HepG2 (cell line): ENCODE measurements around the gene EPHA4. TPM values are rescaled to one million over a fixed set of nuclear protein-coding genes. Genes with fewer than 3 reads are reported as not detected.

Experiments used
- ADNP ChIP-seq: sonication (generic); formaldehyde crosslinking; IDR thresholded peaks from 2 replicates; pipeline ENCODE4 v1.4.0; 2020; ENCODE audit warnings: missing genetic modification reagents
- ELF3 ChIP-seq: IDR thresholded peaks from 2 replicates; pipeline ENCODE4 v1.6.1; 2016; ENCODE audit warnings: missing genetic modification reagents, missing compliant biosample characterization
- GABPB1 ChIP-seq: IDR thresholded peaks from 2 replicates; pipeline ENCODE4 v1.6.1; 2016; ENCODE audit warnings: mild to moderate bottlenecking, missing genetic modification reagents, moderate library complexity, missing compliant biosample characterization
- GLI4 ChIP-seq: sonication (generic); formaldehyde crosslinking; IDR thresholded peaks from 2 replicates; pipeline ENCODE4 v1.5.1; 2020; ENCODE audit warnings: missing genetic modification reagents, mild to moderate bottlenecking, moderate library complexity, borderline replicate concordance
- GTF2F1 ChIP-seq: fragments of 150-350 bp; IDR thresholded peaks from 2 replicates; pipeline ENCODE4 v1.6.1; 2014; ENCODE audit warnings: low read length
- HHEX ChIP-seq: IDR thresholded peaks from 2 replicates; pipeline ENCODE4 v1.6.1; 2016; ENCODE audit warnings: control low read depth
- HNRNPLL ChIP-seq: fragments of 200-400 bp; formaldehyde crosslinking; IDR thresholded peaks from 2 replicates; pipeline ENCODE4 v1.6.1; 2017; ENCODE audit warnings: mild to moderate bottlenecking, low read depth, low read length; ENCODE audit not compliant: poor library complexity, severe bottlenecking
- JDP2 ChIP-seq: sonication (generic); formaldehyde crosslinking; IDR thresholded peaks from 2 replicates; pipeline ENCODE4 v1.8.1; 2022; ENCODE audit warnings: missing genetic modification reagents, borderline replicate concordance
- MAFG ChIP-seq: sonication (generic); formaldehyde crosslinking; IDR thresholded peaks from 2 replicates; pipeline ENCODE4 v1.5.1; 2020; ENCODE audit warnings: mild to moderate bottlenecking, missing genetic modification reagents
- NR2F1 ChIP-seq, 2 experiments: fragments of 450-650 bp in 1 of 2; formaldehyde crosslinking in 1 of 2; IDR thresholded peaks; 2 replicates each; pipeline versions ENCODE4 v1.5.0 to v1.6.1; 2016 to 2020; ENCODE audit warnings: mild to moderate bottlenecking in 1 of 2, missing compliant biosample characterization in 1 of 2, missing genetic modification reagents in 1 of 2, moderate library complexity in 1 of 2
- RARA ChIP-seq: IDR thresholded peaks from 2 replicates; pipeline ENCODE4 v1.6.1; 2016; ENCODE audit warnings: missing genetic modification reagents, missing compliant biosample characterization
- RELA ChIP-seq: sonication (generic); formaldehyde crosslinking; IDR thresholded peaks from 2 replicates; pipeline ENCODE4 v1.4.0; 2020; ENCODE audit warnings: missing genetic modification reagents
- REPIN1 ChIP-seq: sonication (generic); formaldehyde crosslinking; IDR thresholded peaks from 2 replicates; pipeline ENCODE4 v1.8.0; 2022; ENCODE audit warnings: missing genetic modification reagents, low read depth, mild to moderate bottlenecking, borderline replicate concordance
- SP140L ChIP-seq: sonication (generic); formaldehyde crosslinking; IDR thresholded peaks from 2 replicates; pipeline ENCODE4 v1.4.0; 2020; ENCODE audit warnings: missing genetic modification reagents, borderline replicate concordance
- TCF12 ChIP-seq, 2 experiments: fragments of 450-650 bp in 1 of 2; sonication (generic) in 1 of 2; formaldehyde crosslinking in 1 of 2; IDR thresholded peaks; 2 replicates each; pipeline versions ENCODE4 v1.6.1 to v1.8.0; 2017 to 2022; ENCODE audit warnings: antibody characterized with exemption in 1 of 2, mild to moderate bottlenecking in 1 of 2, missing genetic modification reagents in 1 of 2, moderate library complexity in 1 of 2
- ZEB1 ChIP-seq: IDR thresholded peaks from 2 replicates; pipeline ENCODE4 v1.6.1; 2012; ENCODE audit warnings: mild to moderate bottlenecking, low read depth, inconsistent platforms; ENCODE audit not compliant: insufficient replicate concordance
- ZKSCAN8 ChIP-seq: IDR thresholded peaks from 2 replicates; pipeline ENCODE4 v1.6.1; 2016; ENCODE audit warnings: borderline replicate concordance, missing genetic modification reagents, missing compliant biosample characterization
- ZNF572 ChIP-seq: sonication (generic); formaldehyde crosslinking; IDR thresholded peaks from 2 replicates; pipeline ENCODE4 v1.5.1; 2020; ENCODE audit warnings: mild to moderate bottlenecking, missing genetic modification reagents
- polyA plus RNA-seq, 8 experiments: library from polyadenylated mRNA; depleted of rRNA in 3 of 8; stranded (reverse) in 7 of 8; unstranded in 1 of 8; fragments of >200 nt; fragmentation: Illumina TruSeq in 4 of 8; extraction: Trizol in 4 of 8; gene quantifications; 2 replicates each; pipeline versions ENCODE4 v1.2.1 to v1.2.3, GENCODE V29; 2011 to 2016; ENCODE audit warnings: low read depth in 4 of 8, missing spikeins in 1 of 8, mixed read lengths in 1 of 8; ENCODE audit not compliant: insufficient read depth in 1 of 8
- total RNA-seq, 5 experiments: library from RNA; depleted of rRNA; stranded (reverse); fragments of >200 nt; fragmentation: Illumina TruSeq; extraction: Trizol; gene quantifications; 2 replicates each; pipeline ENCODE4 v1.2.3, GENCODE V29; 2016; ENCODE audit warnings: low read depth in 1 of 5
- TF ChIP-seq, protein P1 (sequence below): sonication (generic); formaldehyde crosslinking; conservative IDR thresholded peaks from 2 replicates; pipeline ENCODE4 v1.8.0; 2022; ENCODE audit warnings: low read depth, missing genetic modification reagents
- TF ChIP-seq, protein P2 (sequence below): sonication (generic); formaldehyde crosslinking; IDR thresholded peaks from 2 replicates; pipeline ENCODE4 v1.8.1; 2023; ENCODE audit warnings: mild to moderate bottlenecking, missing genetic modification reagents
- TF ChIP-seq, protein P3 (sequence below): sonication (generic); formaldehyde crosslinking; IDR thresholded peaks from 2 replicates; pipeline ENCODE4 v1.8.0; 2022; ENCODE audit warnings: mild to moderate bottlenecking, missing genetic modification reagents
- TF ChIP-seq, protein P4 (sequence below): sonication (generic); formaldehyde crosslinking; IDR thresholded peaks from 2 replicates; pipeline ENCODE4 v1.5.0; 2020; ENCODE audit warnings: missing genetic modification reagents, mild to moderate bottlenecking, borderline replicate concordance
- TF ChIP-seq, protein P5 (sequence below): IDR thresholded peaks from 2 replicates; pipeline ENCODE4 v1.6.1; 2012; ENCODE audit warnings: low read depth, low read length, improper control_type of control experiment

EPHA4 gene
- total and polyA plus RNA-seq, 2 of the 13 experiments (the other 11 are each of a cell fraction or from before 2014, with no cell fraction given) = not detected

DNA sequence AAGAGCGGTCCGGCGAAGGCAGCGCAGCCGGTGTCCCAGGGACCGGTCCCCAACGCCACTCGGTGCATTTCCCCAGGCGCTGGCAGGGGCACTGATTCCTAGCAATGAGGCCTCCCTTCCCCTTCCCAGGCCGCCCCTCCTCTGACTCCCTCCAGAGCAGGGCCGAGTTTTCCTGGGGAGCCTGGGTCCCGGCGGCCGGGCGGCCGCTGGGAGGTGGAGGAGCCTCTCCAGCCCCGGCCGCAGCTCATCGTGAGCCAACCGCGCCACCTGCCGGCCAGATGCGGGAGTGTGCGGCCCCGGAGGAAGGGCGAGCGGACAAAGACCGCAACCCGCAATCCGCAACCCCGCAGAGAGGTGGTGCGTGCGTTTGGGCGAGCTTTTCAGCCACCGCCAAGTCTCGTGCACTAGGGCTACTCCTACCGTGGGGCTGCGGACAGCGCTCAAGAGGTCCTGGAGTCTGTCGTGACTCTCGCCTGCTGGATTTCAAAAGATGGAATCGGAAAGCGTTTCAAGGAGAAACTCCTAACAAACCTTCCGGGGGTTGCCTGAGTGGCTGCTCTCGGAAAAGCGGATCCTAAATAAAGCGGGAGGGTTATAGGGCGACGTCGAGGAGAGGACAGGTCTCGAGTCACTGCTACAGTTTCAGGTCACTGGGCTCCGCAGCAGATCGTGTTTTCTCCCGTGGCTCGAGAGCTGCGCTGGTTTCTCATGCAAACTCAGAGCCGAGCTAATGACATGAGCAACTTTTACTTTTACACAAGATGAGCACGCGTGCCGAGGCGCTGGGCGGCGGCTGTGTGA, 1.5 kb upstream of the EPHA4 start (continued):
- TF ChIP-seq, protein P1, sequence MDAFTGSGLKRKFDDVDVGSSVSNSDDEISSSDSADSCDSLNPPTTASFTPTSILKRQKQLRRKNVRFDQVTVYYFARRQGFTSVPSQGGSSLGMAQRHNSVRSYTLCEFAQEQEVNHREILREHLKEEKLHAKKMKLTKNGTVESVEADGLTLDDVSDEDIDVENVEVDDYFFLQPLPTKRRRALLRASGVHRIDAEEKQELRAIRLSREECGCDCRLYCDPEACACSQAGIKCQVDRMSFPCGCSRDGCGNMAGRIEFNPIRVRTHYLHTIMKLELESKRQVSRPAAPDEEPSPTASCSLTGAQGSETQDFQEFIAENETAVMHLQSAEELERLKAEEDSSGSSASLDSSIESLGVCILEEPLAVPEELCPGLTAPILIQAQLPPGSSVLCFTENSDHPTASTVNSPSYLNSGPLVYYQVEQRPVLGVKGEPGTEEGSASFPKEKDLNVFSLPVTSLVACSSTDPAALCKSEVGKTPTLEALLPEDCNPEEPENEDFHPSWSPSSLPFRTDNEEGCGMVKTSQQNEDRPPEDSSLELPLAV (CRISPR knock-in tag) = no peak
- TF ChIP-seq HNRNPLL = peak; percentile 59
- no peak for TF ChIP-seq MAFG (CRISPR knock-in tag)
- no peak for TF ChIP-seq ZEB1
- no peak for TF ChIP-seq SP140L (CRISPR knock-in tag)
- 0 out of 2 replicates have a peak, but pooled peaks have one; percentile 19 for TF ChIP-seq ELF3 (CRISPR knock-in tag)
- no peak for TF ChIP-seq GTF2F1
- TF ChIP-seq JDP2 (CRISPR knock-in tag) = no peak
- no peak for TF ChIP-seq ADNP (CRISPR knock-in tag)
- no peak for TF ChIP-seq HHEX
- TF ChIP-seq, protein P2, sequence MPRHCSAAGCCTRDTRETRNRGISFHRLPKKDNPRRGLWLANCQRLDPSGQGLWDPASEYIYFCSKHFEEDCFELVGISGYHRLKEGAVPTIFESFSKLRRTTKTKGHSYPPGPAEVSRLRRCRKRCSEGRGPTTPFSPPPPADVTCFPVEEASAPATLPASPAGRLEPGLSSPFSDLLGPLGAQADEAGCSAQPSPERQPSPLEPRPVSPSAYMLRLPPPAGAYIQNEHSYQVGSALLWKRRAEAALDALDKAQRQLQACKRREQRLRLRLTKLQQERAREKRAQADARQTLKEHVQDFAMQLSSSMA (CRISPR knock-in tag) = no peak; the same call in 1 of the 2 replicates
- peak; percentile 53; the same call in 1 of the 2 replicates for TF ChIP-seq REPIN1 (CRISPR knock-in tag)
- TF ChIP-seq RARA = no peak
- TF ChIP-seq, protein P3, sequence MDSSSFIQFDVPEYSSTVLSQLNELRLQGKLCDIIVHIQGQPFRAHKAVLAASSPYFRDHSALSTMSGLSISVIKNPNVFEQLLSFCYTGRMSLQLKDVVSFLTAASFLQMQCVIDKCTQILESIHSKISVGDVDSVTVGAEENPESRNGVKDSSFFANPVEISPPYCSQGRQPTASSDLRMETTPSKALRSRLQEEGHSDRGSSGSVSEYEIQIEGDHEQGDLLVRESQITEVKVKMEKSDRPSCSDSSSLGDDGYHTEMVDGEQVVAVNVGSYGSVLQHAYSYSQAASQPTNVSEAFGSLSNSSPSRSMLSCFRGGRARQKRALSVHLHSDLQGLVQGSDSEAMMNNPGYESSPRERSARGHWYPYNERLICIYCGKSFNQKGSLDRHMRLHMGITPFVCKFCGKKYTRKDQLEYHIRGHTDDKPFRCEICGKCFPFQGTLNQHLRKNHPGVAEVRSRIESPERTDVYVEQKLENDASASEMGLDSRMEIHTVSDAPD (CRISPR knock-in tag) = no peak
- TF ChIP-seq, protein P4, sequence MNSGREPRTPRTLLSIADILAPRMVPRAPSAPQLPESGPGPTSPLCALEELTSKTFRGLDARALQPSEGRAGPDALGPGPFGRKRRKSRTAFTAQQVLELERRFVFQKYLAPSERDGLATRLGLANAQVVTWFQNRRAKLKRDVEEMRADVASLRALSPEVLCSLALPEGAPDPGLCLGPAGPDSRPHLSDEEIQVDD (CRISPR knock-in tag) = 0 out of 2 replicates have a peak, but pooled peaks have one; percentile 71
- 0 out of 2 replicates have a peak, but pooled peaks have one; percentile 60 for TF ChIP-seq ZNF572 (CRISPR knock-in tag)
- peak; percentile 58; the same call in 1 of the 2 replicates for TF ChIP-seq RELA (CRISPR knock-in tag)
- TF ChIP-seq GLI4 (CRISPR knock-in tag) = no peak
- TF ChIP-seq NR2F1 (CRISPR knock-in tag; IDR thresholded peaks at IDR 0.05) = no peak
- TF ChIP-seq GABPB1 (CRISPR knock-in tag) = peak; percentile 72; the same call in 1 of the 2 replicates
- TF ChIP-seq TCF12 (IDR thresholded peaks at IDR 0.05) = no peak
- no peak for TF ChIP-seq TCF12 (CRISPR knock-in tag; IDR thresholded peaks at IDR 0.05)
- TF ChIP-seq, protein P5, sequence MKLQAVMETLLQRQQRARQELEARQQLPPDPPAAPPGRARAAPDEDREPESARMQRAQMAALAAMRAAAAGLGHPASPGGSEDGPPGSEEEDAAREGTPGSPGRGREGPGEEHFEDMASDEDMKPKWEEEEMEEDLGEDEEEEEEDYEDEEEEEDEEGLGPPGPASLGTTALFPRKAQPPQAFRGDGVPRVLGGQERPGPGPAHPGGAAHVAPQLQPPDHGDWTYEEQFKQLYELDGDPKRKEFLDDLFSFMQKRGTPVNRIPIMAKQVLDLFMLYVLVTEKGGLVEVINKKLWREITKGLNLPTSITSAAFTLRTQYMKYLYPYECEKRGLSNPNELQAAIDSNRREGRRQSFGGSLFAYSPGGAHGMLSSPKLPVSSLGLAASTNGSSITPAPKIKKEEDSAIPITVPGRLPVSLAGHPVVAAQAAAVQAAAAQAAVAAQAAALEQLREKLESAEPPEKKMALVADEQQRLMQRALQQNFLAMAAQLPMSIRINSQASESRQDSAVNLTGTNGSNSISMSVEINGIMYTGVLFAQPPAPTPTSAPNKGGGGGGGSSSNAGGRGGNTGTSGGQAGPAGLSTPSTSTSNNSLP = 0 out of 2 replicates have a peak, but pooled peaks have one; percentile 13
- TF ChIP-seq ZKSCAN8 (CRISPR knock-in tag) = 0 out of 2 replicates have a peak, but pooled peaks have one; percentile 34
